HepG2 (cell line): Measurements from ENCODE around the gene BTAF1. TPM values are rescaled to one million over a fixed set of nuclear protein-coding genes. Genes with fewer than 3 reads are reported as not detected.

ENCODE experiments used
- ATAC-seq: fragments of 200-7000 bp; cut with Tn5 transposase; 3 replicates; pipeline ENCODE4 v1.9.1; 2020; ENCODE audit warnings: mild to moderate bottlenecking, moderate library complexity
- BruUV-seq: library from RNA; stranded (reverse); fragments of 400-500 nt; replicated peaks from 2 replicates; lab custom pipeline; 2021; lab: Mats Ljungman, UMichigan
- CTCF ChIA-PET: fragments of 300-600 bp; formaldehyde crosslinking; extraction: SDS; loops from one replicate; lab custom pipeline; 2021; ENCODE audit warnings: low total read pairs, inconsistent platforms, low intra/inter-chr PET ratio; lab: Yijun Ruan, JAX
- POLR2A ChIA-PET: fragments of 350-600 bp; sonication (Branson Sonifier 250); formaldehyde crosslinking; loops from one replicate; lab custom pipeline; 2020; ENCODE audit warnings: antibody characterized with exemption, inconsistent platforms; lab: Yijun Ruan, JAX
- DNase-seq: peaks from one replicate; pipeline ENCODE4 v3.0.0-alpha.2; 2015; ENCODE audit warnings: low spot score
- FAIRE-seq: peaks from 3 replicates; lab custom pipeline; 2011; peaks lifted over from hg19 to GRCh38; lab: Jason Lieb, UNC
- H2AFZ ChIP-seq: one replicate; pipeline ENCODE4 v1.6.1; 2011; ENCODE audit warnings: low read length, inconsistent platforms
- H3K27ac ChIP-seq: fragments of 300-600 bp; 3 replicates; pipeline ENCODE4 v1.8.0; 2011; ENCODE audit warnings: mixed run types, mild to moderate bottlenecking, mixed read lengths, low read length, inconsistent platforms; ENCODE audit not compliant: insufficient read depth; ENCODE audit errors: extremely low read length
- H3K27me3 ChIP-seq, 2 experiments: fragments of 200-600 bp in 1 of 2; 2 replicates in 1 of 2; 3 replicates in 1 of 2; pipeline versions ENCODE4 v1.6.0 to v1.8.0; 2011; ENCODE audit warnings: low read length in 2 of 2, mild to moderate bottlenecking in 2 of 2, moderate library complexity in 2 of 2, inconsistent platforms in 1 of 2; ENCODE audit not compliant: insufficient read depth in 2 of 2, control insufficient read depth in 1 of 2
- H3K36me3 ChIP-seq, 2 experiments: fragments of 200-600 bp in 1 of 2; replicated peaks in 1 of 2; 2 replicates in 1 of 2; 3 replicates in 1 of 2; pipeline versions ENCODE4 v1.5.1 to v1.8.0; 2011; ENCODE audit warnings: low read length in 2 of 2, inconsistent platforms in 1 of 2; ENCODE audit not compliant: insufficient read depth in 2 of 2, control insufficient read depth in 1 of 2
- H3K4me1 ChIP-seq: 2 replicates; pipeline ENCODE4 v1.5.1; 2012; ENCODE audit warnings: low read length, inconsistent platforms; ENCODE audit not compliant: insufficient read depth
- H3K4me2 ChIP-seq: 2 replicates; pipeline ENCODE4 v1.6.0; 2011; ENCODE audit warnings: low read depth, low read length, inconsistent platforms
- H3K4me3 ChIP-seq, 3 experiments: fragments of 200-600 bp in 1 of 3; sonication (generic), shearing (Covaris generic) in 1 of 3; replicated peaks in 1 of 3; 2 replicates each; pipeline ENCODE4 v1.5.1; 2011 to 2016; ENCODE audit warnings: low read length in 3 of 3, inconsistent platforms in 2 of 3, low read depth in 2 of 3, mild to moderate bottlenecking in 2 of 3, control low read depth in 1 of 3, mixed read lengths in 1 of 3; ENCODE audit not compliant: insufficient read depth in 1 of 3
- H3K79me2 ChIP-seq: one replicate; pipeline ENCODE4 v1.6.1; 2011; ENCODE audit warnings: low read length, inconsistent platforms; ENCODE audit not compliant: insufficient read depth
- H3K9ac ChIP-seq: 2 replicates; pipeline ENCODE4 v1.6.0; 2011; ENCODE audit warnings: mild to moderate bottlenecking, low read depth, low read length, inconsistent platforms; ENCODE audit not compliant: insufficient read depth
- H3K9me3 ChIP-seq: 2 replicates; pipeline ENCODE4 v1.5.1; 2012; ENCODE audit warnings: mild to moderate bottlenecking, low read length
- H4K20me1 ChIP-seq: 2 replicates; pipeline ENCODE4 v1.6.0; 2011; ENCODE audit warnings: inconsistent platforms, mild to moderate bottlenecking, low read length, moderate library complexity; ENCODE audit not compliant: insufficient read depth
- ATF7 ChIP-seq, 2 experiments: fragments of 450-650 bp in 1 of 2; sonication (generic) in 1 of 2; formaldehyde crosslinking in 1 of 2; IDR thresholded peaks; 2 replicates each; pipeline versions ENCODE4 v1.4.0 to v1.6.1; 2016 to 2020; ENCODE audit warnings: antibody characterized with exemption in 1 of 2, mild to moderate bottlenecking in 1 of 2, missing genetic modification reagents in 1 of 2
- EZH2 ChIP-seq: conservative IDR thresholded peaks from 2 replicates; pipeline ENCODE4 v1.6.1; 2012; ENCODE audit warnings: mild to moderate bottlenecking, low read depth, low read length, moderate library complexity
- FIP1L1 ChIP-seq: fragments of 200-400 bp; formaldehyde crosslinking; IDR thresholded peaks from 2 replicates; pipeline ENCODE4 v1.6.1; 2018; ENCODE audit warnings: low read depth, mild to moderate bottlenecking, low read length, moderate library complexity, borderline replicate concordance; ENCODE audit not compliant: insufficient read depth
- FOSL2 ChIP-seq: sonication (generic); formaldehyde crosslinking; IDR thresholded peaks from 2 replicates; pipeline ENCODE4 v1.4.0; 2020; ENCODE audit warnings: missing genetic modification reagents
- RCOR2 ChIP-seq: IDR thresholded peaks from 2 replicates; pipeline ENCODE4 v1.6.1; 2016; ENCODE audit warnings: missing biosample characterization, missing genetic modification reagents
- RELA ChIP-seq: sonication (generic); formaldehyde crosslinking; IDR thresholded peaks from 2 replicates; pipeline ENCODE4 v1.4.0; 2020; ENCODE audit warnings: missing genetic modification reagents
- ZNF564 ChIP-seq: sonication (generic); formaldehyde crosslinking; IDR thresholded peaks from 2 replicates; pipeline ENCODE4 v1.8.1; 2023; ENCODE audit warnings: mild to moderate bottlenecking, missing genetic modification reagents
- ZNF790 ChIP-seq: sonication (generic); formaldehyde crosslinking; IDR thresholded peaks from 2 replicates; pipeline ENCODE4 v1.8.0; 2022; ENCODE audit warnings: missing genetic modification reagents, mild to moderate bottlenecking, borderline replicate concordance
- WGBS: methylation state at CpG from one replicate; pipeline ENCODE4 v1.1.6; 2017; ENCODE audit warnings: low lambda C conversion rate; 5-methylcytosine and 5-hydroxymethylcytosine counted together
- in situ Hi-C: cut with HindIII; loops from 2 replicates; pipeline ENCODE4 v1.10.0; 2017; ENCODE audit warnings: low pct_unique_long_range_greater_than_20kb; ENCODE audit not compliant: extremely low pct_ligation_motif_present
- intact Hi-C: fragments of 100-400 bp; cut with micrococcal nuclease; formaldehyde crosslinking; loops from one replicate; pipeline ENCODE4 v1.10.0; 2022; ENCODE audit not compliant: unreplicated experiment
- polyA plus RNA-seq, 8 experiments: library from polyadenylated mRNA; depleted of rRNA in 3 of 8; stranded (reverse) in 7 of 8; unstranded in 1 of 8; fragments of >200 nt; fragmentation: Illumina TruSeq in 4 of 8; extraction: Trizol in 4 of 8; gene quantifications; 2 replicates each; pipeline versions ENCODE4 v1.2.1 to v1.2.3, GENCODE V29; 2011 to 2016; ENCODE audit warnings: low read depth in 4 of 8, missing spikeins in 1 of 8, mixed read lengths in 1 of 8; ENCODE audit not compliant: insufficient read depth in 1 of 8
- total RNA-seq, 5 experiments: library from RNA; depleted of rRNA; stranded (reverse); fragments of >200 nt; fragmentation: Illumina TruSeq; extraction: Trizol; gene quantifications; 2 replicates each; pipeline ENCODE4 v1.2.3, GENCODE V29; 2016; ENCODE audit warnings: low read depth in 1 of 5
- TF ChIP-seq, protein P1 (sequence below): IDR thresholded peaks from 2 replicates; pipeline ENCODE4 v1.6.1; 2016; ENCODE audit warnings: mild to moderate bottlenecking, missing biosample characterization, missing genetic modification reagents
- TF ChIP-seq, protein P2 (sequence below): sonication (generic); formaldehyde crosslinking; IDR thresholded peaks from 2 replicates; pipeline ENCODE4 v1.5.0; 2020; ENCODE audit warnings: mild to moderate bottlenecking, missing genetic modification reagents
- TF ChIP-seq, protein P3 (sequence below): sonication (generic); formaldehyde crosslinking; IDR thresholded peaks from 2 replicates; pipeline ENCODE4 v1.4.0; 2020; ENCODE audit warnings: missing genetic modification reagents
- TF ChIP-seq, protein P4 (sequence below): sonication (generic); formaldehyde crosslinking; IDR thresholded peaks from 2 replicates; pipeline ENCODE4 v1.4.0; 2020; ENCODE audit warnings: missing genetic modification reagents, mild to moderate bottlenecking, borderline replicate concordance

The BTAF1 gene
- total and polyA plus RNA-seq, 2 of the 13 experiments (the other 11 are each of a cell fraction or from before 2014, with no cell fraction given), result 38.6 to 54.1 TPM

DNA sequence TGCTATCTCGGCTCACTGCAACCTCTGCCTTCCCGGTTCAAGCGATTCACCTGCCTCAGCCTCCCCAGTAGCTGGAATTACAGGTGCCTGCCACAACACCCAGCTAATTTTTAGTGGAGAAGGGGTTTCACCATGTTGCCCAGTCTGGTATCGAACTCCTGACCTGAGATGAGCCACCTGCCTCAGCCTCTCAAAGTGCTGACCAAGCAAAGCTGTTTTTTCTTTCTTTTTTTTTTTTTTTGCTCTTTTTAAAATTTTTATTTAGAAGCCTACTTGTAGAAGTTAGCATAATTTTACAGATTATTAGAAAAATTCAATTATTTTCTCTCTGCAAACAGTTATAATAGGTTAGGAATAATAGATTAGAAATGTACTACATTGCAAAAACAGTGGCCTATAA lies 13.1 kb upstream of the BTAF1 start (continued):
- TF ChIP-seq, protein P1, sequence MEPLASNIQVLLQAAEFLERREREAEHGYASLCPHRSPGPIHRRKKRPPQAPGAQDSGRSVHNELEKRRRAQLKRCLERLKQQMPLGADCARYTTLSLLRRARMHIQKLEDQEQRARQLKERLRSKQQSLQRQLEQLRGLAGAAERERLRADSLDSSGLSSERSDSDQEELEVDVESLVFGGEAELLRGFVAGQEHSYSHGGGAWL (CRISPR knock-in tag), result no peak
- TF ChIP-seq RELA, result no peak

DNA sequence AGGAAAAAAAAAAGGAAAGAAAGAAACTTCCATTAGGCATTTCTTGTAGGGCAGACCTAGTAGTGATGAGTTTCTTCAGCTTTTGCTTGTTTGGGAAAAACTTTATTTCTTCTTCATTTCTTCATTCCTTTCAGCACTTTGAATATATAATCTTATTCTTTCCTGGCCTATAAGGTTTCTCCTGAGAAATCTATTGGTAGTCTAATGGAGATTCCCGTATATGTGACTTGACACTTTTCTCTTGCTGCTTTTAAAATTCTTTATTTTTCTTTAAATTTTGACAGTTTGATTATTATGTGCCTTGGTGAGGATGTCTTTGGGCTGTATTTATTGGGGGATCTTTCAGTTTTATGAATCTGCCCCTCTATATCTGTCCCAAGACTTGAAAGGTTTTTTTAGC lies 3.9 kb upstream of the BTAF1 start:
- CTCF ChIA-PET, result no interaction called here
- intact Hi-C loops, result no loop called here
- TF ChIP-seq, protein P2, sequence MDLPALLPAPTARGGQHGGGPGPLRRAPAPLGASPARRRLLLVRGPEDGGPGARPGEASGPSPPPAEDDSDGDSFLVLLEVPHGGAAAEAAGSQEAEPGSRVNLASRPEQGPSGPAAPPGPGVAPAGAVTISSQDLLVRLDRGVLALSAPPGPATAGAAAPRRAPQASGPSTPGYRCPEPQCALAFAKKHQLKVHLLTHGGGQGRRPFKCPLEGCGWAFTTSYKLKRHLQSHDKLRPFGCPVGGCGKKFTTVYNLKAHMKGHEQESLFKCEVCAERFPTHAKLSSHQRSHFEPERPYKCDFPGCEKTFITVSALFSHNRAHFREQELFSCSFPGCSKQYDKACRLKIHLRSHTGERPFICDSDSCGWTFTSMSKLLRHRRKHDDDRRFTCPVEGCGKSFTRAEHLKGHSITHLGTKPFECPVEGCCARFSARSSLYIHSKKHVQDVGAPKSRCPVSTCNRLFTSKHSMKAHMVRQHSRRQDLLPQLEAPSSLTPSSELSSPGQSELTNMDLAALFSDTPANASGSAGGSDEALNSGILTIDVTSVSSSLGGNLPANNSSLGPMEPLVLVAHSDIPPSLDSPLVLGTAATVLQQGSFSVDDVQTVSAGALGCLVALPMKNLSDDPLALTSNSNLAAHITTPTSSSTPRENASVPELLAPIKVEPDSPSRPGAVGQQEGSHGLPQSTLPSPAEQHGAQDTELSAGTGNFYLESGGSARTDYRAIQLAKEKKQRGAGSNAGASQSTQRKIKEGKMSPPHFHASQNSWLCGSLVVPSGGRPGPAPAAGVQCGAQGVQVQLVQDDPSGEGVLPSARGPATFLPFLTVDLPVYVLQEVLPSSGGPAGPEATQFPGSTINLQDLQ (CRISPR knock-in tag), result no peak
- TF ChIP-seq, protein P3, sequence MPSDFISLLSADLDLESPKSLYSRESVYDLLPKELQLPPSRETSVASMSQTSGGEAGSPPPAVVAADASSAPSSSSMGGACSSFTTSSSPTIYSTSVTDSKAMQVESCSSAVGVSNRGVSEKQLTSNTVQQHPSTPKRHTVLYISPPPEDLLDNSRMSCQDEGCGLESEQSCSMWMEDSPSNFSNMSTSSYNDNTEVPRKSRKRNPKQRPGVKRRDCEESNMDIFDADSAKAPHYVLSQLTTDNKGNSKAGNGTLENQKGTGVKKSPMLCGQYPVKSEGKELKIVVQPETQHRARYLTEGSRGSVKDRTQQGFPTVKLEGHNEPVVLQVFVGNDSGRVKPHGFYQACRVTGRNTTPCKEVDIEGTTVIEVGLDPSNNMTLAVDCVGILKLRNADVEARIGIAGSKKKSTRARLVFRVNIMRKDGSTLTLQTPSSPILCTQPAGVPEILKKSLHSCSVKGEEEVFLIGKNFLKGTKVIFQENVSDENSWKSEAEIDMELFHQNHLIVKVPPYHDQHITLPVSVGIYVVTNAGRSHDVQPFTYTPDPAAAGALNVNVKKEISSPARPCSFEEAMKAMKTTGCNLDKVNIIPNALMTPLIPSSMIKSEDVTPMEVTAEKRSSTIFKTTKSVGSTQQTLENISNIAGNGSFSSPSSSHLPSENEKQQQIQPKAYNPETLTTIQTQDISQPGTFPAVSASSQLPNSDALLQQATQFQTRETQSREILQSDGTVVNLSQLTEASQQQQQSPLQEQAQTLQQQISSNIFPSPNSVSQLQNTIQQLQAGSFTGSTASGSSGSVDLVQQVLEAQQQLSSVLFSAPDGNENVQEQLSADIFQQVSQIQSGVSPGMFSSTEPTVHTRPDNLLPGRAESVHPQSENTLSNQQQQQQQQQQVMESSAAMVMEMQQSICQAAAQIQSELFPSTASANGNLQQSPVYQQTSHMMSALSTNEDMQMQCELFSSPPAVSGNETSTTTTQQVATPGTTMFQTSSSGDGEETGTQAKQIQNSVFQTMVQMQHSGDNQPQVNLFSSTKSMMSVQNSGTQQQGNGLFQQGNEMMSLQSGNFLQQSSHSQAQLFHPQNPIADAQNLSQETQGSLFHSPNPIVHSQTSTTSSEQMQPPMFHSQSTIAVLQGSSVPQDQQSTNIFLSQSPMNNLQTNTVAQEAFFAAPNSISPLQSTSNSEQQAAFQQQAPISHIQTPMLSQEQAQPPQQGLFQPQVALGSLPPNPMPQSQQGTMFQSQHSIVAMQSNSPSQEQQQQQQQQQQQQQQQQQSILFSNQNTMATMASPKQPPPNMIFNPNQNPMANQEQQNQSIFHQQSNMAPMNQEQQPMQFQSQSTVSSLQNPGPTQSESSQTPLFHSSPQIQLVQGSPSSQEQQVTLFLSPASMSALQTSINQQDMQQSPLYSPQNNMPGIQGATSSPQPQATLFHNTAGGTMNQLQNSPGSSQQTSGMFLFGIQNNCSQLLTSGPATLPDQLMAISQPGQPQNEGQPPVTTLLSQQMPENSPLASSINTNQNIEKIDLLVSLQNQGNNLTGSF (CRISPR knock-in tag), result no peak
- TF ChIP-seq, protein P4, sequence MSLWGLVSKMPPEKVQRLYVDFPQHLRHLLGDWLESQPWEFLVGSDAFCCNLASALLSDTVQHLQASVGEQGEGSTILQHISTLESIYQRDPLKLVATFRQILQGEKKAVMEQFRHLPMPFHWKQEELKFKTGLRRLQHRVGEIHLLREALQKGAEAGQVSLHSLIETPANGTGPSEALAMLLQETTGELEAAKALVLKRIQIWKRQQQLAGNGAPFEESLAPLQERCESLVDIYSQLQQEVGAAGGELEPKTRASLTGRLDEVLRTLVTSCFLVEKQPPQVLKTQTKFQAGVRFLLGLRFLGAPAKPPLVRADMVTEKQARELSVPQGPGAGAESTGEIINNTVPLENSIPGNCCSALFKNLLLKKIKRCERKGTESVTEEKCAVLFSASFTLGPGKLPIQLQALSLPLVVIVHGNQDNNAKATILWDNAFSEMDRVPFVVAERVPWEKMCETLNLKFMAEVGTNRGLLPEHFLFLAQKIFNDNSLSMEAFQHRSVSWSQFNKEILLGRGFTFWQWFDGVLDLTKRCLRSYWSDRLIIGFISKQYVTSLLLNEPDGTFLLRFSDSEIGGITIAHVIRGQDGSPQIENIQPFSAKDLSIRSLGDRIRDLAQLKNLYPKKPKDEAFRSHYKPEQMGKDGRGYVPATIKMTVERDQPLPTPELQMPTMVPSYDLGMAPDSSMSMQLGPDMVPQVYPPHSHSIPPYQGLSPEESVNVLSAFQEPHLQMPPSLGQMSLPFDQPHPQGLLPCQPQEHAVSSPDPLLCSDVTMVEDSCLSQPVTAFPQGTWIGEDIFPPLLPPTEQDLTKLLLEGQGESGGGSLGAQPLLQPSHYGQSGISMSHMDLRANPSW (CRISPR knock-in tag), result no peak
- TF ChIP-seq FIP1L1, result no peak
- no peak for TF ChIP-seq ZNF790 (CRISPR knock-in tag)
- TF ChIP-seq RCOR2, result no peak
- no peak for TF ChIP-seq FOSL2 (CRISPR knock-in tag)
- TF ChIP-seq ATF7 (IDR thresholded peaks at IDR 0.05), result no peak
- no peak for TF ChIP-seq ATF7 (CRISPR knock-in tag; IDR thresholded peaks at IDR 0.05)
- TF ChIP-seq ZNF564 (CRISPR knock-in tag), result no peak
- no peak for TF ChIP-seq EZH2

More for the DNA sequence above, 3.9 kb upstream of the BTAF1 start:
- Histone ChIP-seq H3K9ac (no peak overlapping the region), H3K27ac (no peak overlapping the region), H3K4me1 (peaks cover 20% of the 10 kb centered on the region), H3K9me3 (peaks cover 9% of the 10 kb centered on the region; the same call in 1 of the 2 replicates), H3K79me2 (peaks cover 8% of the 10 kb centered on the region), H3K4me2 (no peak overlapping the region), H3K4me3 (no peak overlapping the region), H2AFZ (no peak overlapping the region), H3K36me3 (no peaks in the 10 kb centered on the region), H4K20me1 (peaks cover 2% of the 10 kb centered on the region), H3K27me3 (no peaks in the 10 kb centered on the region; a peak in 1 of 5 replicates)
- POLR2A ChIA-PET, result no interaction called here
- FAIRE-seq (no peak), ATAC-seq (no peak), DNase-seq (no peak)
- no TSS peak for BruUV-seq
- 43% methylated on average over 1 of the region's 1 CpG for WGBS
- in situ Hi-C loops, result no loop called here
